ENCODE data around the gene ATP5F1D. TPM values are rescaled to one million over a fixed set of nuclear protein-coding genes. Genes with fewer than 3 reads are reported as not detected.
A peak's percentile ranks its signal among the peaks of the same experiment; 100 is the strongest.

The ATP5F1D gene
- total RNA-seq, 2 experiments from 2014 or later: 209 to 222 TPM

DNA sequence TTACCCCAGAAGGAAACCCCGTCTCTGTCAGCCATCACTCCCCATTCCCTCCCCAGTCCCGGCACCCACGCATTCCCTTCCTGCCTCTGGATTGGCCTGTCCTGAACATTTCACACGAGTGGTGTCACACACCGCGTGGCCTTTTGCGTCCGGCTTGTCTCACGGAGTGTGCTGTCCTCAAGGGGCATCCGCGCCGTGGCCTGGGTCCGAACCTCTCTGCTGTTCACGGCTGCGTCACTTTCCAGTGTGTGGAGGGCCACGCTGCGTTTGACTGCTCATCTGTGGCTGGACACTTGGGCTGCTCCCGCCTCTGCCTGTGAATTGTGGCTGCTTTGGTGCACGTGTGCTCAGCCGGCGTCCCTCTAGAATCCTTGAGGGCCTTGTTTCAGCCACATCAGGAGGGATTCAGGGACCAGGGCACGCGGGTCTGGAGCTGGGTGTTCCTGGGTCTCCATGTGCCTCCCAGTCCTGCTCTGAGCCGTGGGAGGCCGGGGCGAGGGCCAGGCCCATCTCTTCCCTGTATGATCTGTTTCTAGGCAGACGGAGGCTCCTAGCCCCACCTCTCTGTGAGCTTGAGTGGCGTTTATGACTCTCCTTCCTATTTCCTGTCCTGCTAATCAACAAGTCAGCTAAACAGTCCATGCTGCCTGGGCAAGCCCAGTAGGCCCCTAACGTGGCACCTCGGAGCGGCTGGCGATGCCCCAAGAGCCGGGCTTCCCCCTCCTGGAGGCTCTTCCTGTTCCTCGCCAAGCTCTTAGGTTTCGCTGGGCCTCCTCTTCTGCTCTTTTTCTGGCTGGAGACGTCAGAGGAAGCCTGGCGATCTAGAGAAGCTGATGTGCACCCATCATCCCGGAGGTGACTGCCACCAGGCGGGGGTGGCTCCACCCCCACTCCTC is 27.9 kb upstream of the ATP5F1D start:
- POLR2A ChIA-PET: interaction anchor here (0.6 kb wide), 1 partner anchor 56 kb away, joined by 3 read pairs; no protein-coding TSS in a partner anchor
- ATAC-seq (peak; percentile 65), DNase-seq (peak; percentile 58)
- Mint-ChIP-seq H3K36me3 (ENCODE audit: low read depth) (peaks cover 25% of the 10 kb centered on the region), H3K9me3 (ENCODE audit: insufficient read depth) (no peaks in the 10 kb centered on the region), H3K4me3 (peak overlapping the region; percentile 60), H3K27ac (peak overlapping the region; percentile 91), H3K4me1 (ENCODE audit: low read depth) (peaks cover 35% of the 10 kb centered on the region), H3K27me3 (ENCODE audit: low read depth) (no peaks in the 10 kb centered on the region)
- CTCF ChIA-PET: interaction anchor here (0.8 to 2.0 kb wide), 10 partner anchors 9 to 350 kb away, joined by 3 to 10 read pairs (median 4); partner anchors contain the start of gene ATP5F1D

DNA sequence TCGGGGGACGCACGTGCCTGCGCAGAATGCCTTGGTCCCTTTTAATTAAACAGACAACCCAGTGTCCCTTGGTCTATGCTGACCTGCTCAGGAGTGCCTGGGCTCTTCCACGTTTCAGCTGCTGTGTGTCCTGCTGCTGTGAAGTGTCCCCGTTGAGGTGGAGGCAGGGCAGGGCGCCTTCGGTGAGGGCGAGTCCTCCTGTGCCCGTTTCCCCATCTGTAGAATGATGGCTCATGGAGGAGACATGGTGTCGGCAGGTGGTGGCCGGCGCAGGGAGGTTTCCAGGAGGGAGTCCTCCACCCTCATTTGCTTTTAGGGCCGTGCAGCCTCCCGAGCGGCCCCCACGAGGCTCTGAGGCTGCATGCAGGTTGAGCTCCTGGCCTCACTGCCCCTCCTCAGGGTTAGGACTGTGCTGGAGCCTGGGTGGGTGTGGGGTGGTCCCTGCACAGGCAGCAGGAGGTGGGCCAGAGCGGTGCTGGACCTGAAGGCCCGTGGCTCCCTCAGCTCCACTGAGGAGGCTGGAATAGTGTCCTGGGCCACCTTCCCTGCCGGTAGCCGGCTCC is 27.2 kb upstream of the ATP5F1D start:
- Mint-ChIP-seq H3K27me3 (ENCODE audit: low read depth) (no peaks in the 10 kb centered on the region), H3K9me3 (ENCODE audit: insufficient read depth) (no peaks in the 10 kb centered on the region), H3K27ac (peak overlapping the region; percentile 91), H3K4me1 (ENCODE audit: low read depth) (peaks cover 32% of the 10 kb centered on the region), H3K4me3 (peak overlapping the region; percentile 60), H3K36me3 (ENCODE audit: low read depth) (peaks cover 21% of the 10 kb centered on the region)
- ChIA-PET CTCF (interaction anchor here (0.8 to 2.0 kb wide), 10 partner anchors 9 to 351 kb away, joined by 3 to 10 read pairs (median 4); partner anchors contain the start of gene ATP5F1D), POLR2A (interaction anchor here (0.6 kb wide), 1 partner anchor 55 kb away, joined by 3 read pairs; no protein-coding TSS in a partner anchor)
- ATAC-seq (no peak), DNase-seq (no peak)

DNA sequence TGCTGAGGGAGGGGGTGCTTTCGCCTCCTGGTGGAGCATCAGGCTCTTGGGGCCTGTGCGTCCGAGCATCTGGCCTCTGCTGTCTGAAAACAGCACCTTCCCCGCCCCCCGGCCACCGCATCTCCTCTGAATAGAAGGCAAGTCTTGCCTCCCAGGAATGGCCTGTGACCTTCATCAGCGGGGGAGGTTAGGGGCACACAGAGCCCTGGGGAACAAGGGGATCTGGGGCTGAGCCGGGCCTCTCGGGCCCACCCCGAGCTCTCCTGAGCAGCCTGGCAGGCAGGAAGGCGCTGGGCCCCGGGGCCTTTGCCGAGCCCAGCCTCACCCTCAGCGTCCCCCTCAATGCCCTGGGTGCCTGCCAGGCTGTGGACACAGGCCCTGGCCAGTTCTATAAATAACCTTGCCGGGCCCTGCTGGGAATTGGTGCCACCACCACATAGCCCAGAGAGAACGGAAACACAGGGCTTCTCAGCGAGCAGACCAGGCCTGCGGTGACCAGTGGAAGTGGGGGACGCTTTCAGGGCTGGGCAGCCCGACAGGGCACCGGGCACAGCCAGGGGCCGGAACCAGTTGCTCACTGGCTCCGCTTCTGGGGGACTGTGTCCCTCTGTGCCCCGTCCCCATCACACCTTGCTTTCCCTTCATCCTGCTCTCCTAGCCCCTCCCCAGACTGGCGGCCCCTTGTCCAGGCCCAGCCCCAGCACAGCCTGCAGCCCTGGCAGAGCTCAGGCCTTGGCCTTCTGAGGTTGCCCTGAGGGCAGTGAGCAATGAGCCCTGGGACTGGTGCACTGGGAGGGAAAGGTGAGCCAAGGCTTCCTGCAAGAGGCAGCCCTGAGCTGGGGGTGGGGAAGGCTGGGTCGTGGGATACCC is 26.5 kb upstream of the ATP5F1D start:
- Mint-ChIP-seq H3K27me3 (ENCODE audit: low read depth) (no peaks in the 10 kb centered on the region), H3K4me3 (no peak overlapping the region), H3K9me3 (ENCODE audit: insufficient read depth) (no peaks in the 10 kb centered on the region), H3K27ac (peak overlapping the region; percentile 43), H3K4me1 (ENCODE audit: low read depth) (peaks cover 26% of the 10 kb centered on the region), H3K36me3 (ENCODE audit: low read depth) (peaks cover 18% of the 10 kb centered on the region)
- DNase-seq (no peak), ATAC-seq (no peak)
- CTCF ChIA-PET: interaction anchor here (1.0 to 2.2 kb wide), 6 partner anchors 8 to 102 kb away, joined by 3 to 10 read pairs (median 6); partner anchors contain the start of gene ATP5F1D
- POLR2A ChIA-PET: interaction anchor here (1.6 kb wide), 1 partner anchor 54 kb away, joined by 5 read pairs; the partner anchor contains the start of gene CIRBP

DNA sequence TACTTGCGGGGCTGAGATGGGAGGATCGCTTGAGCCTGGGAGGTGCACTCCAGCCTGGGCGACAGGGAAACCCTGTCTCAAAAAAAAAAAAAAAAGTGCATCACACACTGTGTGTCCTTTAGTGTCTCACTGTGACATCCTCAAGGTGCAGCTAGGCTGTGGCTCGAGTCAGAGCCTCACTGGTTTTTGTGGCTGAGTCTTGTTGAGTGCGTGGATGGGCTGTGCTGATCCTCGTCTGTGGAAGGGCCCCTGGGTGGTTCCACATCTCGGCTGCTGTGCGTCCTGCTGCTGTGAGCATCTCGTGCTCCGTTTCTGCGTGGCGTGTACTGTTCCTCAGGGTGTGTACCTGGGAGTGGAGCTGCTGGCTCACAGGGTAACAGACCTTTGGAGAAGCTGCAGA is 24.8 kb upstream of the ATP5F1D start:
- Mint-ChIP-seq H3K36me3 (ENCODE audit: low read depth) (peaks cover 12% of the 10 kb centered on the region), H3K27ac (no peak overlapping the region), H3K27me3 (ENCODE audit: low read depth) (no peaks in the 10 kb centered on the region), H3K4me1 (ENCODE audit: low read depth) (peaks cover 20% of the 10 kb centered on the region), H3K9me3 (ENCODE audit: insufficient read depth) (no peaks in the 10 kb centered on the region), H3K4me3 (no peak overlapping the region)
- ChIA-PET POLR2A (no interaction called here), CTCF (interaction anchor here (2.2 kb wide), 1 partner anchor 103 kb away, joined by 6 read pairs; no protein-coding TSS in a partner anchor)
- DNase-seq (no peak), ATAC-seq (no peak)

DNA sequence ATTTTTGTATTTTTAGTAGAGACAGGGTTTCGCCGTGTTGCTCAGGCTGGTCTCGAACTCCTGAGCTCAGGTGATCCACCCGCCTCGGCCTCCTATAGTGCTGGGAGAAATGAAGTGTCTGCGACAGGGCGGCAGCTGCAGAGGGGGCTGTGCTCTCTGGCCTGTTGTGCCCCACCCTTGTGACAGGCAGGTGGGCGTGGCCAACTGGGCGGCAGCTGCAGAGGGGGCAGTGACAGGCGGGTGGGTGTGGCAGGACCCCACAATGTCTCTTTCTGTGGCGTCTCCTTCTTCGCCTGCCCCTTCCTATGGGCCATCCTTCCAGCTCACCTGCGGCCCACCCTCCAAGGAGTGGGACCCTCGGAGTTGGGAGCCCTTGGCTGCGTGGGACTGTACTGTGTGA is 24.2 kb upstream of the ATP5F1D start:
- ChIA-PET POLR2A (interaction anchor here (1.0 kb wide), 1 partner anchor 52 kb away, joined by 3 read pairs; the partner anchor contains the start of gene CIRBP), CTCF (interaction anchor here (0.9 to 2.2 kb wide), 3 partner anchors 27 to 104 kb away, joined by 3 to 6 read pairs (median 4); no protein-coding TSS in a partner anchor)
- no peak for ATAC-seq
- Mint-ChIP-seq H3K36me3 (ENCODE audit: low read depth) (peaks cover 11% of the 10 kb centered on the region), H3K9me3 (ENCODE audit: insufficient read depth) (no peaks in the 10 kb centered on the region), H3K4me3 (no peak overlapping the region), H3K27ac (no peak overlapping the region), H3K4me1 (ENCODE audit: low read depth) (peaks cover 19% of the 10 kb centered on the region), H3K27me3 (ENCODE audit: low read depth) (no peaks in the 10 kb centered on the region)
- no peak for DNase-seq

DNA sequence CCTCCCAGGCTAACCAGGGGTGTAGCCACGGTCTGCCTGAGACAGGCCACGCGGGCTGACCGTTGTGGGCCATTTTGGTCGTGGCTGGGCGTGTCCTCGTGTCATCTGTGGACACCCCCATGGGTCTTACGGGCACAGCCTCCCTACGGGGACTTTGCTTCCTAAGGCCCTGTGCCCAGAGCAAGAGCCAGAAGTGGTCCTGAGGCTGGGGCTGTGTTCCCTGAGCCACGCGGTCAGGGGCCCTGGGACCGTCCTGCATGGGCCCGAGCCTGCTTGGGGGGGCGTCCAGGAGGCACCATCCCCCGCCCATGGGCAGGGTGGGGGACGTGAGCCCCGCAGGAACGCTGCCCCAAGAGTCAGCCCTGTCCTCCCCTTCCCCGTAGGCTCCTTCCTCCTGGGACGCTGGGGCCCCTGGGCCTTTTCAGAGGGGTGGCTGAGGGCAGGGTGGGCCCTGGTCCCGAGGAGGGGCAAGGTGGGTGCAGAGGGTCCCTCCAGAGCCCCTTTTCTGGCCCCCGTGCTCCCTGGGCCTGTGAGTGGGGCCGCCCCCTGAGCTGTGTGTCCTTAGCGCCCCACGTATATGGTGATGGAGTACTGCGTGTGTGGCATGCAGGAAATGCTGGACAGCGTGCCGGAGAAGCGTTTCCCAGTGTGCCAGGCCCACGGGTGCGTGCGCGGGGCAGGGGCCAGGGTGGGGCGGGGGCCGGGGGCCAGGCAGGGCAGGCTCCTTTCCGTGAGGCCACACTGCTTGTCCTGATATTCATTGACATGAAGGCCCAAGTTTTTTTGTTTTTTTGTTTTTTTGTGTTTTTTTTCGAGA is 22.6 kb upstream of the ATP5F1D start:
- ATAC-seq (no peak), DNase-seq (no peak)
- H3K4me3 Mint-ChIP-seq: no peak overlapping the region
- H3K27ac Mint-ChIP-seq: no peak overlapping the region
- peaks cover 10% of the 10 kb centered on the region for H3K4me1 Mint-ChIP-seq (ENCODE audit: low read depth)
- POLR2A ChIA-PET: no interaction called here
- no peaks in the 10 kb centered on the region for H3K9me3 Mint-ChIP-seq (ENCODE audit: insufficient read depth)
- CTCF ChIA-PET: no interaction called here
- H3K27me3 Mint-ChIP-seq (ENCODE audit: low read depth): no peaks in the 10 kb centered on the region
- H3K36me3 Mint-ChIP-seq (ENCODE audit: low read depth): peaks cover 2% of the 10 kb centered on the region

DNA sequence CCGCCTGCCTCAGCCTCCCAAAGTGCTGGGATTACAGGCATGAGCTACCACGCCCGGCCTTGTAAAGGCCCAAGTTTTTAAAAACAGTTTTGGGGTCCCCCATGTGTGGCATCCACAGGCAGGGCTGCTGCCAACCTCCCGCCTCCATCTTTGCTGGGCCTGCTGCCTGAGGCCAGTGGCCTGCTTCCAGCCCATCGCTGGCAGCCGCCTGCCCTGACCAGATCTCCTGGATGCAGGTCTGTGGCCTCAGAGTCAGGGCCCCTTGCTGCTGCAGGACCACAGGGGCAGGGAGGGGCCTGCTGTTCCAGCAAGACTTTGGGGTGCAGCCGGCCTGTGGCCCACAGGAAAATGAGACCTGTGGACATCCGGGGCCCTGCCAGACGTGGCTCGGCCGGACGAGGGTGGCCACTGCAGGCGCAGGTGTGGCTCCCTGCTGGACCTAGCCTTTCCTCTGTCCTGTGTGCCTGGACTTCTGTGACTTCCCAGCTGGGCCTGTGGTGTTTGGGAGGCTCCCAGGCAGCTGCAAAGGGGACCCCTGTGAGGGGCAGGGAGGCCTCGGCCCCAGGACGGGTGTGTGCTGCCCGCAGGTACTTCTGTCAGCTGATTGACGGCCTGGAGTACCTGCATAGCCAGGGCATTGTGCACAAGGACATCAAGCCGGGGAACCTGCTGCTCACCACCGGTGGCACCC is 21.6 kb upstream of the ATP5F1D start:
- ChIA-PET CTCF (no interaction called here), POLR2A (interaction anchor here (0.5 kb wide), 1 partner anchor 377 kb away, joined by 4 read pairs; no protein-coding TSS in a partner anchor)
- no peaks in the 10 kb centered on the region for H3K9me3 Mint-ChIP-seq (ENCODE audit: insufficient read depth)
- DNase-seq (no peak), ATAC-seq (no peak)
- H3K36me3 Mint-ChIP-seq (ENCODE audit: low read depth): no peaks in the 10 kb centered on the region
- H3K4me1 Mint-ChIP-seq (ENCODE audit: low read depth): peaks cover 5% of the 10 kb centered on the region
- H3K4me3 Mint-ChIP-seq: no peak overlapping the region
- no peaks in the 10 kb centered on the region for H3K27me3 Mint-ChIP-seq (ENCODE audit: low read depth)
- no peak overlapping the region for H3K27ac Mint-ChIP-seq

DNA sequence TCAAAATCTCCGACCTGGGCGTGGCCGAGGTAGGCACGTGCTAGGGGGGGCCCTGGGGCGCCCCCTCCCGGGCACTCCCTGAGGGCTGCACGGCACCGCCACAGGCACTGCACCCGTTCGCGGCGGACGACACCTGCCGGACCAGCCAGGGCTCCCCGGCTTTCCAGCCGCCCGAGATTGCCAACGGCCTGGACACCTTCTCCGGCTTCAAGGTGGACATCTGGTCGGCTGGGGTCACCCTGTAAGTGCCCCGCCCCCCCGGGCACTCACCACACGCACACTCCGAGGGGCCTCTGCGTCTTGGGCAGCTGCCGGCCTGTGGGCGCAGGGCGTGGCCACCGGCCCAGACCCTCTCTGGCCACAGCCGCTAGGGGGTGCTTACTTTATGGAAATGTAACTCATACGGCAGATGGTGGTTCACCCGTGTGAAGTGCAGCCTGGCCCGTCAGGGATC is 21.0 kb upstream of the ATP5F1D start:
- DNase-seq: no peak
- no peak overlapping the region for H3K4me3 Mint-ChIP-seq
- H3K27ac Mint-ChIP-seq: no peak overlapping the region
- no peaks in the 10 kb centered on the region for H3K36me3 Mint-ChIP-seq (ENCODE audit: low read depth)
- ChIA-PET CTCF (no interaction called here), POLR2A (interaction anchor here (0.5 to 0.7 kb wide), 2 partner anchors 48 to 378 kb away, joined by 3 to 4 read pairs; no protein-coding TSS in a partner anchor)
- no peaks in the 10 kb centered on the region for H3K27me3 Mint-ChIP-seq (ENCODE audit: low read depth)
- H3K4me1 Mint-ChIP-seq (ENCODE audit: low read depth): peaks cover 3% of the 10 kb centered on the region
- no peak for ATAC-seq
- H3K9me3 Mint-ChIP-seq (ENCODE audit: insufficient read depth): no peaks in the 10 kb centered on the region

DNA sequence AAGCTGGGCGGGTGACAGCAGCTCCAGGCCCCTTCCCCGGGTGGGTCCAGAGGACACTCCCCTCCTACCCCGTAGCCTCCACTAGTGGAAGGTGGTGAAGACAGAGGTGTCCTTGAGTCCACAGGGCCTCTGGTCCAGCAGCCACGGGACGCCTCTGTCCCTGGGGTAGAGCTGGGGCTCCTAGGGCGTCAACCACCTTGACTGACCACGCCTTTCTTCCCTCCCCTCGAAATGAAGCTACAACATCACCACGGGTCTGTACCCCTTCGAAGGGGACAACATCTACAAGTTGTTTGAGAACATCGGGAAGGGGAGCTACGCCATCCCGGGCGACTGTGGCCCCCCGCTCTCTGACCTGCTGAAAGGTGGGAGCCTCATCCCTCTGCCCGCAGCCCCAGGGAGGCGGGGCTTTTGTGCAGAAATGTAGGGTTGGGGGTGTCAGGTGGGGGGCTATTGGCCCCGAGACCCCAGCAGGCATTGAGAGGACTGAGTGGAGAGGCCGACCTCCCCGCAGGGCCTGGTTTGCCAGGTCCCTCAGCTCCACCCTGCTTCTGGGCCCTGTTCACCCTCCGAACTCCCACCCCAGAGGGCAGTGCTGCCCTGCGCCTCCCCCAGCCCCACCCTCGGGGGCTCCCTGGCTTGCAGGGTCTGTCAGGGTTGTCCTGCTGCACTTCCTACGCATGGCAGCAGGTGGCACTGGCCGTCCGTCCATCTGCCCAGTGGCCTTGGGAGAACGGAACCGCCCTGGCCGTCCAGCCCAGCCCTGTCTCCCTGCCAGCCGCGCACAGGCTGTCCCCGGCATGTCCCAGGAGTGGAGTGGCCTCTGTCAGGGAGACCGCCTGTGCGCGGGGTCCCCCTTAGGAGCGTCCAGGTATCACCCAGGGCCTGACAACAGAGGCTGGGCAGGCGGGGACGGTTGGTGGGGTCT is 20.3 kb upstream of the ATP5F1D start:
- peaks cover under 1% of the 10 kb centered on the region for H3K36me3 Mint-ChIP-seq (ENCODE audit: low read depth)
- DNase-seq (no peak), ATAC-seq (no peak)
- H3K4me1 Mint-ChIP-seq (ENCODE audit: low read depth): no peaks in the 10 kb centered on the region
- H3K27ac Mint-ChIP-seq: no peak overlapping the region
- H3K27me3 Mint-ChIP-seq (ENCODE audit: low read depth): no peaks in the 10 kb centered on the region
- ChIA-PET CTCF (interaction anchor here (2.8 kb wide), 1 partner anchor 108 kb away, joined by 9 read pairs; no protein-coding TSS in a partner anchor), POLR2A (interaction anchor here (0.7 to 1.1 kb wide), 2 partner anchors 48 to 66 kb away, joined by 3 read pairs; no protein-coding TSS in a partner anchor)
- H3K4me3 Mint-ChIP-seq: no peak overlapping the region
- no peaks in the 10 kb centered on the region for H3K9me3 Mint-ChIP-seq (ENCODE audit: insufficient read depth)
